GM19452 (cell line): ENCODE data around the gene CHML.

Experiments used
- ATAC-seq: cut with Tn5 transposase; IDR thresholded peaks from one replicate; pipeline ENCODE4 v1.9.1; 2021; ENCODE audit not compliant: unreplicated experiment

CHML gene

GRCh38 chr1:241647658-241648057, 7.5 kb upstream of the CHML start:
- ATAC-seq, result no peak

DNA sequence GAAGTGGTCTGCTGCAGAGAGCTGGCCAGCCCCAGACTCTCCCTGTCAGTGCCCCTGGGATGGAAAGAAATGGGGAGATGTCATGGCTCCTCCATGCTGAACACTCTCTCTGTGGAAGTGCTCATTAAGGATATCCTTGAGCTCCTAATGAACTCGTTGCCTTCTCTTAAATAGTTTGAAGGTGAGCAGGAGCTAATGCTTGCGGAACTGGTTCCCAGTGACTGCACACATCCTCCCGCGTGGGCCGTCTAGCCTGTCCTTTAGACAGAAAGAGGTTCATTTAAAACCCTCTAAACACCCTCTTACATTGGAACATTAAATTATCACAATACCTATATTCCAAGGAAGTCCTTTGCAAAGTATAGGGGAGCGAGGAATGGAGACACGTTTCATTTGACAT, 6.0 kb upstream of the CHML start:
- ATAC-seq, result no peak

DNA sequence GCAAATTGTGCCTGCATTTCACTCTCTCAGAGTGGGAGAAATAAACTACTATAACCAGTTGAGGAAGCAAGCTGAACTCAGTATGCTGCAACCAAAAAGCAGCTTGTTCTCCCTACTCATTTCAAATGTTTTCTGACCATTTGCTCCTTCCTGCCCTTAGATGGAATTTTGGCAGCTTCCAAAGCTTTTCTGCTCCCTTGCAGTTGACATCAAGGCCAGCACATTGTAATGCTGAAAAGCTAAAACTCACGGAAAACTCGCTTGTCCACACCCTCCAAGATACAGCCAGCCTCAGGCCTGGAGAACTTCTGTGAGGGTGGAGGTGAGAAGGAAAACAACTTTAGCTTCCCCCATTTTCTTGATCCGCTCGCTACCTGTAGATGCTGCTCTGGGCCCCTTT, 5.0 kb upstream of the CHML start:
- no peak for ATAC-seq

DNA sequence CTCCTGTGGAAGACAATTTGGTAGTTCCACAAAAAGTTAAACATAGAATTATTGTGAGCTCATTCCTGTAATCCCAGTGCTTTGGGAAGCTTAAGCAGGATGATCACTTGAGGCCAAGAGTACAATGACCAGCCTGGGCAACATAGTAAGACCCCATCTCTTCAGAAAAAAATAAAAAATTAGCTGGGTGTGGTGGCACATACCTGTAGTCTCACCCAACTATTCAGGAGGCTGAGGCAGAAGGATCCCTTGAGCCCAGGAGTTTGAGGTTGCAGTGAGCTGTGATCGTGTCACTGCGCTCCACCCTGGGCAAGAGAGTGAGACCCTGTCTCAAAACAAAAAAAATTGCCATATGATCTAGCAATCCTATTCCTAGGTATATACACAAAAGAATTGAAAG, 4.1 kb upstream of the CHML start:
- ATAC-seq, result no peak

DNA sequence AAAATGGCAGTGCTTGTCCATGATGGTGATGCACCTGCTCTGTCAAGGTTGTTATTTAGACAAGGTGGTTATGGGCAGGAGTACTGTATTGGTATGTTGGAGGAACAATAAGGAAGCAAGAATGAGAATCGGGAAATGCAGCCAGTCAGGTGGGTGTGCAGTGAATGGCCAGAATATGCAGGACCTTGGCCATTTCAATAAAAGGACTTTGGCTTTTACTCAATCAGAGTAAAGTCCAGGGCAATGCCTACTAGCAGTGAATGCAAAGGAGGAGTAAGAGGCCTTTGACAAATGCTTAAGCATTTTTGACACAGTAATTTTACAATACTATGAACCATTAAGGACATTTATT, 2.4 kb upstream of the CHML start:
- ATAC-seq, result no peak

GRCh38 chr1:241641773-241642592, 1.8 kb upstream of the CHML start:
- no peak for ATAC-seq

GRCh38 chr1:241640867-241641622, 876 bp upstream of the CHML start:
- ATAC-seq, result no peak

DNA sequence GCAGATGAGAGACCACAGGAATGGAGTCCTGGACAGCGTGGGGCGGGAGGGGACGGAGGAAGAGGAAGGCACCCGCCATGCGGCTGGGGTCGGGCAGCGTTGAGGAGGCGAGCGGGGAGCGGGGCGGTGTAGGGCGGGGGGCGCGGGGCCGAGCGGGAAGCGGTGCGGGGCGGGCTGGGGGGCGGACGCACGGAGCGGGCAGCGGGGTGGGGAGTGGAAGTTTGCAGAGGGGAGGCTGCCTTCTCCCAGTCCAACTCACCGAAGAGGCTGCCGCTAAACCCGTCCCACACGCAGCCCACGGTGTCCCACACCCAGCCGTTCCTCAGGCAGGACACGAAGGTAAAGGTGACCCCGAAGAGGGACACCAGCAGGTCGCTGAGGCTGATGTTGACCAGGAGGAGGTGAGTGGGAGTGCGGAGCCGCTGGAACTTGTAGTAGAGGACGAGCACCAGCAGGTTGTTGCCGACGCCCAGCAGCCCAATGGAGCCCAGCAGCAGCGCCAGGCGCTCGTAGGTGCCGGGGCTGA, 483 bp downstream of the CHML start:
- peak; percentile 52 for ATAC-seq

DNA sequence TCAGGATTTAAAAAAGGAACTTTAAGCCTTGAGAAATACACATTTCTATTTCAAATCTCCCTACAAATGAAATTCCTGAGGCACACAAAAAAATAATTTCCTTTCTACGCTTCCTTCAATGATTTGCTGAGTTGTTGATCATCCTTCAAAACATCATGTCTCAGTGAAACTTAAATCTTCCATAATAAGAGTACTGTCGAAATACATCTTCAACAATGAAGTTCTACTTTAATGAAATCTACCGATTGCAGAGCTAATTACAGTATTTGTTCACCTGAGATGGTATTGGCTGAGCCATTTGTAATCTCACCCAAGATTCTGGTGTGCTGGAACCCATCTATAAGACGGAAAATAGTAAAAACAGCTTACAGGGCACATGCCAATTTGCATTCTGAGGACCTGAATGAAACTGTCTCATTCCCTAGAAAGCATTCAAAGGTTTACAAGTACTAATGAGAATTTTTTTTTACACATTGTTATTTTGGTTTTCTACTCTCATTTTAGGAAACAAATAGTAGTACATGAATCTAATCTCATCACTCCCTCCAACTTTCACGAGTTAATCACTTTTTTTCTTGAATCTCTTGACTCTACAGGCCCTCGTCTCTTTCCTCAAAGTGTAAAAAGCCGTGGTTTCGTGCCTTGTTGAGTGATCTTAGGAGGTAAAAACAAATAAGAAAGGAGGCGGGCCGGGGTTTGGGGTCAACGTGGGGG, 1.1 kb downstream of the CHML start:
- no peak for ATAC-seq

GRCh38 chr1:241638099-241638682, 2.0 kb downstream of the CHML start:
- ATAC-seq, result no peak

GRCh38 chr1:241637604-241638003, 2.6 kb downstream of the CHML start:
- ATAC-seq, result no peak

- ATAC-seq, result no peak
These were observed 3.1 kb downstream of the CHML start for GRCh38 chr1:241637046-241637590.

DNA sequence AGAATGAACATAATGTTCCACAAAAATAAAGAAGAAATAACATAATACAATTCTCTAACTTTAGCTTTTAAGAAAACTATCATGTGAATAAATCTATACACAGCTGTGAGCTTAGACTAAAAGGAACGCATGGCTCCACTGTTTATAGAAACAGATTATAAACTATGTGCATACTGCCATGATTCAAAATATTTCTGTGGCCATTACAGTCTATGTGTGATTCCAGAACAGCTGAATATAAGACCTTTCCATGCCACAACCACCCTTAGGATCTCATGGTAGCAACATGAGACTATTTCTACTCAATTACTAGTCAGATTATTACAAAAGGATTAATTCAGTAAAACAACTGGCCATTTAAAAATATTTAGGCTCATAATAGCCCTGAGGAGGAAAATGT, 3.9 kb downstream of the CHML start:
- no peak for ATAC-seq

GRCh38 chr1:241635556-241636152, 4.5 kb downstream of the CHML start:
- ATAC-seq, result no peak

GRCh38 chr1:241632987-241633386, 7.2 kb downstream of the CHML start:
- no peak for ATAC-seq

DNA sequence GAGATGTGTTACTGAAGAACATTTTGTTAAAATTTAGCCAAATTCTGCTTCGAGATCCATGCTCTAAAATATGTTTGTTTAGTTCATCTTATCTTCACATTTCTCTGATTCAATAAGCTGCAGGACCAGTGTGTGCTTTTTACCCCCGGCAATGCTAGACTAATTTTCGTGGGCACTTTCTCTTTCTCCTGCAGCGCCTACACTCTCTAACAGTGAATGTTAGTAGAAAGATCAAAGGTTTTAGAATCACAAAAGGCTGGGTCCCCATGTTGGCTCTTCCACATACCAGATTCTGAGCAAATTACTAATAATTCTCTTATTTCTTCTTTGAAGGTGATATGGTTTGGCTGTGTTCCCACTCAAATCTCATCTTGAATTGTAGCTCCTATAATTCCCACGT, 8.5 kb downstream of the CHML start:
- ATAC-seq, result no peak

DNA sequence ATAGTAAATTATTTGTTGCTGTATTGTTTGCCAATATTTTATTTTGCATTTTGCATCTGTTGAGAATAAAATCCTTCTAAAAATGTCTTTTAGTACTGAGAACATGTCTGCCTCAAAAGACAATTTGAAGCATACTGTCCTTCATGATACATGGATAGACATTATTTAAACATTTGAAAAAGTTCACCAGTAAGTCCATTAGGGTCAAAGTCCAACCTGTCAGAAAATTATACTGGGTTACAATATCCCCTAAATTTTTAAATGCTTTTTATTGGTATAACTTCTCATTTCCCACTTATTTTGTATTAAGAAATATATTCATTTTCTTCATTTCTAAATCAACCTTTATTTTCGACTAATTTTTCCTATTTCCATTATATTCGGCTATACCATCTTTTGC, 9.3 kb downstream of the CHML start:
- ATAC-seq, result no peak

- ATAC-seq, result no peak
These were observed 9.7 kb downstream of the CHML start for GRCh38 chr1:241630476-241630875.

- ATAC-seq, result no peak
These were observed 10.2 kb downstream of the CHML start for GRCh38 chr1:241630005-241630404.

DNA sequence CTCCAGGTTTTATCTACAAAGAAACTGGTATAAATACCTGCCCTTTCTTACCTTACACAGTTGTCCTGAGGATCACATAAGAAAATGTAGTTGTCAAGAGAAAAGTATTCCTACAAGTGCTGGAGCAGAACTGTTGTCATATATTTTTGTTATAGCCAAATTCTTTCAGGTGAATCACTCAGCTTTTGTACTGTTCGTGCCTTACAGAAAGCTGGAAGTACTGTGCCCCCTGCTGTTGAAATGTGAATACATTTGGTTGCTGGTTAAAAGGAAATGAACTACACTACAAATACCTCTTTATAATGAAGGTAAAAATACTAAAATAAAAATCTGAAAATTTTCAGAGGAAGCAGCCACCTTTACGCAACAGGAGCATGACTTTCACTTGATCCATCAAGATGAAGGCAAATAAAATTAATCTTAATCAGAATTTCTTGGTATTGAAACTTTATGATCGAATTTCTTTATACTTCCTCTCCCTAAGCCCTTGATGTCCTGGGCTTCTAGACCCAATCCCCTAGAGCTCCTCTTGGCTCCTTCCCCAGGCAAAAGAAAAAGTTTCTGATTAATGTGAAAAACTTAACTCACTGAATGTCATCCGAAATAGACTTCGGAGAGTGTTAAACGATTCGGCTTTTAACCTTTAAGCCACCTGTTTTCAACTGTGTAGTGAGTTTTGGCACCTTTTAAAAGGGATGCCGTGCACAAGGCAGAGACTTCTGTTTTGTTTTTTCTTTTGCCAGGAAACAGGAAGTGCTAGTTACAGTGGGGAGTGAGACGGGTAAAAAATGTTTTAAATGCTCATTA, 12.5 kb downstream of the CHML start:
- peak; percentile 82 for ATAC-seq
